SKM-1 (cell line): Measurements from ENCODE around the gene ATG4C.
A peak's percentile ranks its signal among the peaks of the same experiment; 100 is the strongest.
"Not testable (repeated sequence)": the region's sequence is repeated elsewhere in the genome, so short reads cannot be mapped to it uniquely, and the experiment has no call there.

Experiments
- DNase-seq: peaks from one replicate; lab custom pipeline; 2025; ENCODE audit not compliant: unreplicated experiment; lab: John Stamatoyannopoulos, UW

Gene ATG4C

GRCh38 chr1:62774006-62774405 lies 9.9 kb upstream of the ATG4C start:
- DNase-seq: no peak

GRCh38 chr1:62774971-62775595 lies 8.8 kb upstream of the ATG4C start:
- DNase-seq: no peak

- DNase-seq: no peak
Measured at GRCh38 chr1:62778208-62778607, 5.7 kb upstream of the ATG4C start.

GRCh38 chr1:62781841-62782543 lies 1.9 kb upstream of the ATG4C start:
- no peak for DNase-seq

- DNase-seq: not testable (repeated sequence)
Measured at GRCh38 chr1:62782544-62783212, 1.3 kb upstream of the ATG4C start.

GRCh38 chr1:62784509-62785365 lies 805 bp downstream of the ATG4C start:
- peak; percentile 15 for DNase-seq

GRCh38 chr1:62790716-62791115 lies 6.8 kb downstream of the ATG4C start:
- DNase-seq: no peak

- DNase-seq: no peak
Measured at GRCh38 chr1:62794053-62794452, 10.1 kb downstream of the ATG4C start.

- peak; percentile 62 for DNase-seq
Measured at GRCh38 chr1:62796221-62796620, 12.3 kb downstream of the ATG4C start.

- no peak for DNase-seq
Measured at GRCh38 chr1:62799688-62800087, 15.8 kb downstream of the ATG4C start.

GRCh38 chr1:62800281-62800680 lies 16.3 kb downstream of the ATG4C start:
- no peak for DNase-seq

GRCh38 chr1:62800825-62801306 lies 16.9 kb downstream of the ATG4C start:
- DNase-seq: peak; percentile 50

GRCh38 chr1:62809788-62810187 lies 25.9 kb downstream of the ATG4C start:
- DNase-seq: no peak

- no peak for DNase-seq
Measured at GRCh38 chr1:62810420-62811274, 26.7 kb downstream of the ATG4C start.

- DNase-seq: no peak
Measured at GRCh38 chr1:62823556-62823955, 39.6 kb downstream of the ATG4C start.

GRCh38 chr1:62826901-62827300 lies 43.0 kb downstream of the ATG4C start:
- DNase-seq: no peak

- DNase-seq: not testable (repeated sequence)
Measured at GRCh38 chr1:62827786-62828185, 43.9 kb downstream of the ATG4C start.

- no peak for DNase-seq
Measured at GRCh38 chr1:62832276-62832675, 48.3 kb downstream of the ATG4C start.

- DNase-seq: no peak
Measured at GRCh38 chr1:62833529-62833928, 49.6 kb downstream of the ATG4C start.

GRCh38 chr1:62834400-62834961 lies 50.5 kb downstream of the ATG4C start:
- DNase-seq: no peak
